Coronary artery (tissue), 2 donors: ENCODE data around the gene TBC1D30.

Experiments used
- DNase-seq: peaks from one replicate; pipeline ENCODE4 v3.0.0-alpha.2; 2017; ENCODE audit warnings: low spot score
- H3K27ac ChIP-seq, 2 donors: fragments of 200-600 bp; sonication (generic); one replicate each; pipeline ENCODE4 v1.5.1; 2016 to 2019
- H3K4me3 ChIP-seq: fragments of 200-600 bp; sonication (generic); 2 replicates; pipeline ENCODE4 v1.5.1; 2016; ENCODE audit warnings: mild to moderate bottlenecking, moderate library complexity
- CTCF ChIP-seq: fragments of 200-600 bp; sonication (generic); IDR thresholded peaks from one replicate; pipeline ENCODE4 v1.5.1; 2019; ENCODE audit warnings: antibody characterized with exemption

TBC1D30 gene

GRCh38 chr12:64884164-64884542 is 59.7 kb downstream of the TBC1D30 start:
- DNase-seq: no peak
- no peak for TF ChIP-seq CTCF

GRCh38 chr12:64884728-64885127 is 60.3 kb downstream of the TBC1D30 start:
- TF ChIP-seq CTCF: no peak
- H3K4me3 ChIP-seq: no peak overlapping the region
- no peak for DNase-seq

More at GRCh38 chr12:64884164-64884542, 59.7 kb downstream of the TBC1D30 start:
- Histone ChIP-seq H3K4me3 (no peak overlapping the region), H3K27ac (no peak overlapping the region)

GRCh38 chr12:64889434-64890216 is 65.2 kb downstream of the TBC1D30 start:
- TF ChIP-seq CTCF: no peak
- no peak overlapping the region for H3K27ac ChIP-seq
- H3K4me3 ChIP-seq: no peak overlapping the region
- no peak for DNase-seq

More at GRCh38 chr12:64884728-64885127, 60.3 kb downstream of the TBC1D30 start:
- H3K27ac ChIP-seq: no peak overlapping the region

- no peak for DNase-seq
- Histone ChIP-seq H3K27ac (no peak overlapping the region), H3K4me3 (no peak overlapping the region)
- TF ChIP-seq CTCF: peak; percentile 62
These were observed 66.5 kb downstream of the TBC1D30 start for GRCh38 chr12:64890873-64891468.

- H3K4me3 ChIP-seq: no peak overlapping the region
- no peak for DNase-seq
- TF ChIP-seq CTCF: no peak
- H3K27ac ChIP-seq: no peak overlapping the region
These were observed 67.2 kb downstream of the TBC1D30 start for GRCh38 chr12:64891629-64892028.

- H3K4me3 ChIP-seq: no peak overlapping the region
- TF ChIP-seq CTCF: no peak
- no peak overlapping the region for H3K27ac ChIP-seq
- no peak for DNase-seq
These were observed 68.1 kb downstream of the TBC1D30 start for GRCh38 chr12:64892561-64892960.

- no peak overlapping the region for H3K27ac ChIP-seq
- H3K4me3 ChIP-seq: no peak overlapping the region
- no peak for DNase-seq
- TF ChIP-seq CTCF: no peak
These were observed 69.5 kb downstream of the TBC1D30 start for GRCh38 chr12:64893961-64894360.
